Progenitor cell of endocrine pancreas (in vitro differentiated cells): ENCODE data around the gene LHX4. TPM values are rescaled to one million over a fixed set of nuclear protein-coding genes. Genes with fewer than 3 reads are reported as not detected.

Source experiments
- DNase-seq: peaks from one replicate; pipeline ENCODE4 v3.0.0; 2021; ENCODE audit warnings: low spot score; ENCODE audit not compliant: unreplicated experiment
- H3K27ac Mint-ChIP-seq: 2 replicates; pipeline ENCODE4 v1.8.0; 2021; ENCODE audit warnings: mild to moderate bottlenecking, moderate library complexity, mixed read lengths
- H3K27me3 Mint-ChIP-seq: 2 replicates; pipeline ENCODE4 v1.8.0; 2021; ENCODE audit warnings: mixed read lengths
- H3K36me3 Mint-ChIP-seq: 2 replicates; pipeline ENCODE4 v1.8.0; 2022; ENCODE audit warnings: mixed read lengths; ENCODE audit not compliant: insufficient read depth
- H3K4me1 Mint-ChIP-seq: 2 replicates; pipeline ENCODE4 v1.8.0; 2021; ENCODE audit warnings: low read depth, mixed read lengths
- H3K4me3 Mint-ChIP-seq: 2 replicates; pipeline ENCODE4 v1.8.0; 2021; ENCODE audit warnings: low read depth, mild to moderate bottlenecking, moderate library complexity, mixed read lengths
- H3K9me3 Mint-ChIP-seq: 2 replicates; pipeline ENCODE4 v1.8.0; 2021; ENCODE audit warnings: low read depth, mixed read lengths
- total RNA-seq: library from RNA; stranded (reverse); gene quantifications from 2 replicates; pipeline ENCODE4 v1.2.1, GENCODE V29; 2021
- TF ChIP-seq, protein P1 (sequence below): fragments of 200-600 bp; sonication (generic); IDR thresholded peaks from one replicate; pipeline ENCODE4 v1.5.0; 2021; ENCODE audit warnings: antibody characterized with exemption, mild to moderate bottlenecking; ENCODE audit not compliant: unreplicated experiment

The LHX4 gene
- total RNA-seq, 1 donor from 2014 or later: 0.55 TPM

DNA sequence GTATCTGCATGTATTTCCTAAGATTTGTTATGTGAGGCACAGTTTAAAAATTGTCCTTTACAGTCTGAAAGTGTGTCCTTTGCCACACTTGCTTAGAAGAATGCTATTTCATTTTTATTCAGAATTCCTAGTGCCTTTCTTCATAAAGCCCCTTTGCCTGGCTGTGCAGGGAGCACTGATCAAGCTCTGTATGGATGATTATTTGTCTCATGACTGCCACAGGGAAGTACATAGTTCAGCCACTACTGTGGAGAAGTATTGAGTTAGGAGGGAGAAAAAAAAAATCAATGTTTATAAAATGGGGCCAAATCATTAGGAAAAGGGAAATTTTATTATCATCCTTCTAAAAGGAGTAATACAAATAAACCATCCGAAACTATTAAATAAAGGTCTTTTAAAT is 51.4 kb downstream of the LHX4 start:
- H3K4me1 Mint-ChIP-seq: peaks cover 1% of the 10 kb centered on the region
- no peak overlapping the region for H3K4me3 Mint-ChIP-seq
- no peak for DNase-seq
- TF ChIP-seq, protein P1, sequence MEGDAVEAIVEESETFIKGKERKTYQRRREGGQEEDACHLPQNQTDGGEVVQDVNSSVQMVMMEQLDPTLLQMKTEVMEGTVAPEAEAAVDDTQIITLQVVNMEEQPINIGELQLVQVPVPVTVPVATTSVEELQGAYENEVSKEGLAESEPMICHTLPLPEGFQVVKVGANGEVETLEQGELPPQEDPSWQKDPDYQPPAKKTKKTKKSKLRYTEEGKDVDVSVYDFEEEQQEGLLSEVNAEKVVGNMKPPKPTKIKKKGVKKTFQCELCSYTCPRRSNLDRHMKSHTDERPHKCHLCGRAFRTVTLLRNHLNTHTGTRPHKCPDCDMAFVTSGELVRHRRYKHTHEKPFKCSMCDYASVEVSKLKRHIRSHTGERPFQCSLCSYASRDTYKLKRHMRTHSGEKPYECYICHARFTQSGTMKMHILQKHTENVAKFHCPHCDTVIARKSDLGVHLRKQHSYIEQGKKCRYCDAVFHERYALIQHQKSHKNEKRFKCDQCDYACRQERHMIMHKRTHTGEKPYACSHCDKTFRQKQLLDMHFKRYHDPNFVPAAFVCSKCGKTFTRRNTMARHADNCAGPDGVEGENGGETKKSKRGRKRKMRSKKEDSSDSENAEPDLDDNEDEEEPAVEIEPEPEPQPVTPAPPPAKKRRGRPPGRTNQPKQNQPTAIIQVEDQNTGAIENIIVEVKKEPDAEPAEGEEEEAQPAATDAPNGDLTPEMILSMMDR: no peak
- no peaks in the 10 kb centered on the region for H3K9me3 Mint-ChIP-seq
- H3K27ac Mint-ChIP-seq: no peak overlapping the region
- H3K36me3 Mint-ChIP-seq: peaks cover 4% of the 10 kb centered on the region
- no peaks in the 10 kb centered on the region for H3K27me3 Mint-ChIP-seq

DNA sequence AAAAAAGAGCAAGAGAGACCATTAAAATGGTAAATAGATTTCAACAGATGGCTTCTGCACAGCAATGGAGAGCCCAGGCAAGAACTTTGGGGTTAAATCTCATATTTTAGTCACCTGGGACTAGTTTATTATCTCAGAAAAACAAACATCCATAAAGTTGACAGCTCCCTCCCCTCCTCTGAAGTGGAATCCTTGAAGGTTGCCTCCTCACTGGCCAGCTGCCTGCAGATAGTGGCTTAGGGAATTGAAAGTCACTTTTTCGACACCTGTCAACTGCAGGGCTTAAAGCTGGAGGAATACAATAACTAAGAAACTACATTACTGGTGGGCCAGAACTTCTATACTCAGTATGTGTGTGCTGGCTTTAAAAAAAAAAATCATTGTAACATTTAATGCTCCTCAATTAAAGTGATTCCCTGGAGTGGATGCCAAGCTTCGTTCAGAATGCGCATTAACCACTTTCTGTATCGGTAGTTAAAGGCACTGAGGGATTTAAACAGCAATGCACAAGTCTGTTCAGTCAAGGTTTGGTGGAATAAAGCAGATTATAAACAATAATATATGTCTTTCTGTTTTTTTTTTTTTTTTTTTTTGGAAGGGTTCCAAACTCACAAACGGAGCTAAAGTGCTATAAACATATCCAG is 52.5 kb downstream of the LHX4 start:
- H3K36me3 Mint-ChIP-seq: peaks cover 4% of the 10 kb centered on the region
- no peaks in the 10 kb centered on the region for H3K9me3 Mint-ChIP-seq
- TF ChIP-seq, protein P1: no peak
- no peak overlapping the region for H3K4me3 Mint-ChIP-seq
- no peak overlapping the region for H3K27ac Mint-ChIP-seq
- no peaks in the 10 kb centered on the region for H3K27me3 Mint-ChIP-seq
- no peak for DNase-seq
- peaks cover 1% of the 10 kb centered on the region for H3K4me1 Mint-ChIP-seq

DNA sequence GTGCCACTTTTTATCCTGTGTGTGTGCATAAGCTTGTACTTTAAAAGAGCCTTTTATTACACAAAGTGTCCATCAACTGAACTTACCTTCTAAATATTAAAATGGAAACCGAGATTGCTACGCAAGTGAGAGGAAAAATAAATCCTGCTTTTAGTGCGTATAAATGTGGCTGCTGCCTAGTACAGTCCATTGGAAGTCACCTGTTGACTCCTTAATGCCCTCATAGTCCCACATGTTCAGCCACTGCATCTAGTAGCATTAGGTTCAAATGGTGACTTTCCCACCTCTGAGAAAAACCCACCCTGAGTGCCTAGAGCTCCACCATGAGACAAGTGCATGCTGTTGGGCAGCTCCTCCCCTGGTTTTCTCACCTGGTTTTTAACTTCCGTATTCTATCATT is 53.0 kb downstream of the LHX4 start:
- TF ChIP-seq, protein P1: no peak
- H3K9me3 Mint-ChIP-seq: no peaks in the 10 kb centered on the region
- DNase-seq: no peak
- H3K27ac Mint-ChIP-seq: no peak overlapping the region
- no peak overlapping the region for H3K4me3 Mint-ChIP-seq
- no peaks in the 10 kb centered on the region for H3K27me3 Mint-ChIP-seq
- H3K4me1 Mint-ChIP-seq: peaks cover 1% of the 10 kb centered on the region
- H3K36me3 Mint-ChIP-seq: peaks cover 5% of the 10 kb centered on the region

DNA sequence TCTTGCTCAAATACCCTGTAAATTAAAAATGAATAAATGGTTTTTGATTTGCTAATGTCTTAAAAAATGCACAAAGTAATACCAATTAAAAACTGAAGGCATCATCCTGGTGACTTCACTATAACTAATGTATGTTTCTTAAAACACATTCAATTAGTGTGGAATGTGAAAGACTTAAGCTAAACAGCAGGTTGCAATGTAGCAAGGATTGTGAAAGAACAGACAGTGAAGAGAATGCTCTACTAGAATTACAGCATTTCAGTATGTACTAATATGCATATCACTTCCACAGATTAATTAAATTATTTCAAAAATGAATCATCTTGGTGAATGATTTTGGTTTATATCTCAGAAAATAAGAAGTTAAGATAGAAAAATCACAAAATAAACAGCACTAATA is 56.4 kb downstream of the LHX4 start:
- Mint-ChIP-seq H3K4me3 (no peak overlapping the region), H3K27me3 (no peaks in the 10 kb centered on the region), H3K36me3 (peaks cover 9% of the 10 kb centered on the region), H3K4me1 (peaks cover 1% of the 10 kb centered on the region), H3K9me3 (no peaks in the 10 kb centered on the region), H3K27ac (no peak overlapping the region)
- TF ChIP-seq, protein P1: no peak
- no peak for DNase-seq

DNA sequence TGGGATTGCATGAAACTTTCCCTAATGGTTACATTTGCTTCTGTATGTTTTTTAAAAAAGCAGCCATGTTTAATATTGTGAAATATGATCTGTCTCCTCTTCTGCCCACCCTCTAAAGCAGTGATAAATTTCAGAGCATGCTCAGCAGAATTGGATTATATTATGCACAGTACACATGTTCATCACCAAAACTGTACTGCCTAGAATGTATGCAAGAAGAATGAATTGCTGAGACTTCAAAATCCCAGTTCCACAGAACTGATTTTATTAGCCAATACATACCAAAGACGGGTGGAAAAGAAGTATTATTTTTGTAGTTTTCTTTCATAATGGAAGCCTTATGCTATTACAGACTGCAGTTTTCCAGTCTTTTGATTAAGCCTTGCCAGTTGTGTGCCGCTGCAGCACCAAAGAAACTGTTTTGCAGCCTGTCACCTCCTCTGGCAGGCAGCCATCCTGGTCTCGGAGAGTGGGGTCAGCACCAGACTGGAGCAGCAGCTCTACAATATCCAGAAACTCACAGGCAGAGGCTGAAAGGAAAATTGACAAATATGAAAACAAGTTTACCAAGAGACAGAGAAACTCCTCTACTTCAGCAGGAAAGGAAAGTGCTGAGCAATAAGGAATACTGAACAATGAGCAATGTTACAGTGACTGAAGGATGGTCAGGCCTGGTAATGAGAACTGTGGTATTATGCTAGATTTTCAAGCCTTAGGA is 58.1 kb downstream of the LHX4 start:
- no peaks in the 10 kb centered on the region for H3K4me1 Mint-ChIP-seq
- DNase-seq: no peak
- peaks cover 12% of the 10 kb centered on the region for H3K9me3 Mint-ChIP-seq
- H3K27ac Mint-ChIP-seq: no peak overlapping the region
- H3K4me3 Mint-ChIP-seq: no peak overlapping the region
- H3K27me3 Mint-ChIP-seq: no peaks in the 10 kb centered on the region
- TF ChIP-seq, protein P1: no peak
- H3K36me3 Mint-ChIP-seq: peaks cover 19% of the 10 kb centered on the region
